22Rv1 (cell line): Measurements from ENCODE around the gene MRPS24.

ENCODE experiments used
- H3K27ac ChIP-seq: fragments of 450-650 bp; 2 replicates; pipeline ENCODE4 v1.5.1; 2017
- ZFX ChIP-seq: fragments of 450-650 bp; IDR thresholded peaks from 2 replicates; pipeline ENCODE4 v1.6.1; 2017; ENCODE audit warnings: antibody characterized with exemption, borderline replicate concordance
- TF ChIP-seq, protein P1 (sequence below): fragments of 450-650 bp; IDR thresholded peaks from 2 replicates; pipeline ENCODE4 v1.5.1; 2017; ENCODE audit warnings: mild to moderate bottlenecking

The MRPS24 gene

DNA sequence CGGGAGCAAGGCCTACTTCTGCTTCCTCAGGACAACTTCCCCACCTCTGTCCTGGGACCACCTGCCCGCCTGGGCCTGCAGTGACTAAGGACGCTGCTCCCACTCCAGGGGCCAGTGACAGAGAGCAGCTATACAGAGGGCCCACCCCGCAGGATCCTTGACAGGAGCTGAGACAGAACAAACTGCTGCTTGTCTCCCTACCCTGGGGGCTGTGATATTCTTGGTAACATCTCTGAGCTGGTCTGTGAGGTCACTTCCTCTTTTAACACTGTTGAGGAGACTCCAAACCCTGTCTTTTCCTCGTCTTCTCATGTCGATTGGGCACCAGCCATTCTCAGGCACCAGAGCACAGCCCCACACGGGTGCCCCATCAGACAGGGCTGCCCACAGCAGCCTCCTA lies 6.9 kb upstream of the MRPS24 start:
- H3K27ac ChIP-seq: no peak overlapping the region
- TF ChIP-seq ZFX: no peak
- TF ChIP-seq, protein P1, sequence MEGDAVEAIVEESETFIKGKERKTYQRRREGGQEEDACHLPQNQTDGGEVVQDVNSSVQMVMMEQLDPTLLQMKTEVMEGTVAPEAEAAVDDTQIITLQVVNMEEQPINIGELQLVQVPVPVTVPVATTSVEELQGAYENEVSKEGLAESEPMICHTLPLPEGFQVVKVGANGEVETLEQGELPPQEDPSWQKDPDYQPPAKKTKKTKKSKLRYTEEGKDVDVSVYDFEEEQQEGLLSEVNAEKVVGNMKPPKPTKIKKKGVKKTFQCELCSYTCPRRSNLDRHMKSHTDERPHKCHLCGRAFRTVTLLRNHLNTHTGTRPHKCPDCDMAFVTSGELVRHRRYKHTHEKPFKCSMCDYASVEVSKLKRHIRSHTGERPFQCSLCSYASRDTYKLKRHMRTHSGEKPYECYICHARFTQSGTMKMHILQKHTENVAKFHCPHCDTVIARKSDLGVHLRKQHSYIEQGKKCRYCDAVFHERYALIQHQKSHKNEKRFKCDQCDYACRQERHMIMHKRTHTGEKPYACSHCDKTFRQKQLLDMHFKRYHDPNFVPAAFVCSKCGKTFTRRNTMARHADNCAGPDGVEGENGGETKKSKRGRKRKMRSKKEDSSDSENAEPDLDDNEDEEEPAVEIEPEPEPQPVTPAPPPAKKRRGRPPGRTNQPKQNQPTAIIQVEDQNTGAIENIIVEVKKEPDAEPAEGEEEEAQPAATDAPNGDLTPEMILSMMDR: no peak

DNA sequence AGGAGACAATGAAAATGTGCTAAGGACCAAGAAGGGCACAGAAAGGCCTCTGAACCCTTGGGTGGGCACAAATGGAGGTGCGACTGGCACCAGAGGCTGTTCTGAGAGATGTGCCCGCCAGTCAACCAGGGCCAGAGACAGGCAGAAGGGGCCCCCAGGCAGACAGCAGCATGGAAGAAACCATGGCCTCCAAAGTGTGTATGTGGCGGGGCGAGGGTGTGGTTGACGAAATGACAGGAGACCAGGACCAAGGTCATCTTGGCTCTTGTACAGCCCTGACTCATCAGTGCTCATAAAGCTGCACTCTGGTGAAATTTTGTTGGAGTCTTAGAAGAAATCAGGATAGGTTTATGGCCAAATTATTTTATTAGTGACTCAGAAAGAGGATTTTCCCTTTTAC lies 4.0 kb upstream of the MRPS24 start:
- TF ChIP-seq, protein P1: no peak
- TF ChIP-seq ZFX: no peak
- 0 out of 2 replicates have a peak overlapping the region, but pooled peaks have one; percentile 17 for H3K27ac ChIP-seq

DNA sequence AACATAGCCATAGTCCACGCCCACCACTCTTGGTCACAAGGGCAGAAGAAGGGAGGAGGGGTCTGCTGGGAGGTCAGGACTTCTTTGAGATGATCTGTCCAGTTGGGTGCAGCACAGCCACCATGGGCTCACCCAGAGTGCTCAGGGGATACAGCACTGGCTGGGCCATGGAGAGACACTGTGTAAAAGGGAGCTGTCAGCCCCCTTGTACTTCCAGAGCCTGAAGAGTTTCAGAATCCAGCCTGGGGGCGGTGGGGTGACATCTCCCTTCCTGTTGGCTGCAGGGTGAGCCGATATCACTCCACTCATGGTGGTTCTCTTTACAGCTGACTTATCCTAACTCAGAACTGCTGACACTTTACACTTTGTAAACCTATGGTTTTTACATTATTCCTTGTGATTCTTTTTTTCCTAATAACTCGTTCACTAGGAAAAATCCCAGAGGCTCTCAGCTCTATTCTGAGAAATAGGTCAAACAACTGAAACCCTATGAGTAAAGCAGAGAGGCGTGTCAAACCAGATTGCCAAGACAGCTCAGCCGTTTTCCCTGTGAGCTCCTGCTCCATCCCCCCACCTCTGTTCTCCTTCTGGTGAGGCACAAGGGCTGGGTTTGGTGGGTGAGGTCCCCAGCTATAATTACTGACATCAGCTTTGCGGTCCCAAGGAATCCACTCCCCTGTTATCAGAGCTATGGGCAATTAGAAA lies 3.2 kb upstream of the MRPS24 start:
- 0 out of 2 replicates have a peak overlapping the region, but pooled peaks have one; percentile 17 for H3K27ac ChIP-seq
- TF ChIP-seq, protein P1: no peak
- no peak for TF ChIP-seq ZFX

DNA sequence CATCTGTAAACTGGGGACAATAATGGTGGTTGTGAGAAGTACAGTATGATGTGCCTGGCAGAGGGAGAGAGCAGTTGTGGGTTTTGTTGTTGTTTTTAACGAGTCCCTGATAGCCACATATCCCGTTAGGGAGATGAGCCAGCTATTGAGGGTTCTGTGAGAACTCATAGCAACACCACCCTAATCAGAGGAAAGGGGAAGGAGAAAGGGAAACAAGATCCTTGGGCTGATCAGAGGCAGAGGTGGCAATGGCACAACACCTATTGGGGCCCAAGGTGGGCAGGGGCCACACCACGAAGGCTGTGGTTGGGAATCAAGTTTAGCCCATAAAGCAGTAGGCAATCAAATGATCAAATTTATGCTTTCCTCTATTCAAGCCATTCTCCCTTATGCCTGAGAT lies 1.7 kb upstream of the MRPS24 start:
- TF ChIP-seq, protein P1: no peak
- no peak for TF ChIP-seq ZFX
- no peak overlapping the region for H3K27ac ChIP-seq

DNA sequence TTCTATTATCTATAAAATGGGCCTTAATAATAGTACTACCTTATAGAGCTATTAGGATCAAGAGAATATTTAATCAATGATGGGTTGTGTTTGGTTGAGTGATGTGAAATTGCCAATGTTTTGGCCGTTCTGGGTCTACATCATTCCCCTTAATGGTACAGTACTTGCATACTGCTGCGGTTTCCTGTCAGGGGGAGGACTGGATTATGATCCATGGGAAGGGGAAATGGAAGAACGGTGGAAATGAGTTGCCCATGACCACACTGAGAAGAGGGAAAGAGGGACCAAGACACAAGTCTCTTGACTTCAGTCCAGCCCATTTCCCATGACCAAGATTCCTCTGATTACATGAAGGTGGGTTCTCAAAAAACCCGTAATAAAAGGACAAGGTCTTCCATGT lies 999 bp upstream of the MRPS24 start:
- H3K27ac ChIP-seq: 0 out of 2 replicates have a peak overlapping the region, but pooled peaks have one; percentile 54

DNA sequence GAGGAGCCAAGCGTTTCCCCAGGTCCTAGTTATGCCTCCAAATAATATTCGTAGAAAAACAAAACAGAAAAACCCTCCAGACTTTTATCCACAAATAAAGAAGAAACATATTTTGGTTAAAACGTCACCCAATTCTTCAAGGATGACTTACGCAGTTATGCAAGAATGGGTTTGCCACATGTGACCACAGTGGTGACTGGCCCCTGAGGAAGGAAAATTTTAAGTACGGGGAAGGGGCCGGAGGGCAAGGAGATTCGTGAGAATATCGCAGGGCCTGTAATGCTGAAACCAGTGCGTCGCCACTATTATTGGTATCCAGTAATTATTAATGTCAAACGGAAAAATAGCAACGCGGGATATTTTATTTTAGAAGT lies 537 bp upstream of the MRPS24 start:
- H3K27ac ChIP-seq: peak overlapping the region; percentile 54
- TF ChIP-seq, protein P1: no peak
- TF ChIP-seq ZFX: no peak

More for the DNA sequence above, 999 bp upstream of the MRPS24 start:
- TF ChIP-seq, protein P1: no peak
- no peak for TF ChIP-seq ZFX

DNA sequence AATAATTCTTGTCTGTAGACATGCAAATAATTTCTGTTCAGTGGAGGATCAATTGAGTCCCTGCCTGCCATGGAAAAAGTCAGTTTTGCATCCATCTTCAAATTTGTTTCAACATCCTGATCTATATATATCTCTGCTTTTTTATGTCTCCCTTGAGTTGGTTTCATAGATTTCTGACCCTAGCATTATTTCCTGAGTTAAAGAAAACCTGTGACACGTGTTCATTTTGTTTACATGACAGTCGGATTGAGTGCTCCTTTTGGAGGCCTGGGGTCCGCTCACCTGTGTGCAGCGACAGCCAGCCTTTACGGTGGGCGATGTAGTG lies 674 bp downstream of the MRPS24 start:
- peak overlapping the region; percentile 54 for H3K27ac ChIP-seq
- TF ChIP-seq, protein P1: no peak
- TF ChIP-seq ZFX: no peak
